SK-N-SH treated with all-trans-retinoic acid at 6 μM for 48 hours (cell line): ENCODE data around the gene TMEM131.

Source experiments
- PATZ1 ChIP-seq: fragments of 250-450 bp; sonication (Bioruptor Pico); IDR thresholded peaks from 2 replicates; pipeline ENCODE4 v1.8.0; 2020; ENCODE audit warnings: mild to moderate bottlenecking, moderate library complexity, borderline replicate concordance
- RARB ChIP-seq: fragments of 250-450 bp; sonication (Bioruptor Pico); IDR thresholded peaks from 2 replicates; pipeline ENCODE4 v1.8.0; 2021; ENCODE audit warnings: mild to moderate bottlenecking, moderate library complexity
- ZFP30 ChIP-seq: fragments of 450-650 bp; formaldehyde crosslinking; IDR thresholded peaks from 2 replicates; pipeline ENCODE4 v1.5.0; 2022; ENCODE audit warnings: mild to moderate bottlenecking, moderate library complexity
- TF ChIP-seq, protein P1 (sequence below): fragments of 250-450 bp; sonication (Bioruptor Pico); IDR thresholded peaks from 2 replicates; pipeline ENCODE4 v1.5.0; 2020; ENCODE audit warnings: mild to moderate bottlenecking, moderate library complexity

DNA sequence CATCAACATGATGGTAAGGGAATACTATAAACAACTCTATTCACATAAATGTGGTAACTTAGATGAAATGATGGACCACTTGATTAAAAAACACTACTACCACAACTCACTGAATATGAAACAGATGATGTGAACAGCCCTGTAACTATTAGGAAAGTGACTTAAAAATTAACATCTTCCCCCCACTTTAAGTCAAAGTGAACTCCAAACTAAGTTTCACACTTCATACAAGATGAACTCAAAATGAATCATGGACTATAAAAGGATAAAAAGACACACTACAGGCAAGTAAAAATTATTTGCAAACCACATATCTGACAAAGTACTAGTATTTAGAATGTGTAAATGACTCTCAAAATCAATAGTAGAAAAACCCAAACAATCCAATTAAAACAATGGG, 210.8 kb downstream of the TMEM131 start:
- TF ChIP-seq ZFP30 (no peak), PATZ1 (CRISPR knock-in tag) (no peak), RARB (CRISPR knock-in tag) (no peak)
- TF ChIP-seq, protein P1, sequence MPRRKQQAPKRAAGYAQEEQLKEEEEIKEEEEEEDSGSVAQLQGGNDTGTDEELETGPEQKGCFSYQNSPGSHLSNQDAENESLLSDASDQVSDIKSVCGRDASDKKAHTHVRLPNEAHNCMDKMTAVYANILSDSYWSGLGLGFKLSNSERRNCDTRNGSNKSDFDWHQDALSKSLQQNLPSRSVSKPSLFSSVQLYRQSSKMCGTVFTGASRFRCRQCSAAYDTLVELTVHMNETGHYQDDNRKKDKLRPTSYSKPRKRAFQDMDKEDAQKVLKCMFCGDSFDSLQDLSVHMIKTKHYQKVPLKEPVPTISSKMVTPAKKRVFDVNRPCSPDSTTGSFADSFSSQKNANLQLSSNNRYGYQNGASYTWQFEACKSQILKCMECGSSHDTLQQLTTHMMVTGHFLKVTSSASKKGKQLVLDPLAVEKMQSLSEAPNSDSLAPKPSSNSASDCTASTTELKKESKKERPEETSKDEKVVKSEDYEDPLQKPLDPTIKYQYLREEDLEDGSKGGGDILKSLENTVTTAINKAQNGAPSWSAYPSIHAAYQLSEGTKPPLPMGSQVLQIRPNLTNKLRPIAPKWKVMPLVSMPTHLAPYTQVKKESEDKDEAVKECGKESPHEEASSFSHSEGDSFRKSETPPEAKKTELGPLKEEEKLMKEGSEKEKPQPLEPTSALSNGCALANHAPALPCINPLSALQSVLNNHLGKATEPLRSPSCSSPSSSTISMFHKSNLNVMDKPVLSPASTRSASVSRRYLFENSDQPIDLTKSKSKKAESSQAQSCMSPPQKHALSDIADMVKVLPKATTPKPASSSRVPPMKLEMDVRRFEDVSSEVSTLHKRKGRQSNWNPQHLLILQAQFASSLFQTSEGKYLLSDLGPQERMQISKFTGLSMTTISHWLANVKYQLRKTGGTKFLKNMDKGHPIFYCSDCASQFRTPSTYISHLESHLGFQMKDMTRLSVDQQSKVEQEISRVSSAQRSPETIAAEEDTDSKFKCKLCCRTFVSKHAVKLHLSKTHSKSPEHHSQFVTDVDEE, result no peak
